ENCODE data around the gene RNF180. TPM values are rescaled to one million over a fixed set of nuclear protein-coding genes. Genes with fewer than 3 reads are reported as not detected.

Gene RNF180
- total and polyA plus RNA-seq, 2 of the 13 experiments (the other 11 are each of a cell fraction or from before 2014, with no cell fraction given) = 0.20 TPM; not detected in 1

DNA sequence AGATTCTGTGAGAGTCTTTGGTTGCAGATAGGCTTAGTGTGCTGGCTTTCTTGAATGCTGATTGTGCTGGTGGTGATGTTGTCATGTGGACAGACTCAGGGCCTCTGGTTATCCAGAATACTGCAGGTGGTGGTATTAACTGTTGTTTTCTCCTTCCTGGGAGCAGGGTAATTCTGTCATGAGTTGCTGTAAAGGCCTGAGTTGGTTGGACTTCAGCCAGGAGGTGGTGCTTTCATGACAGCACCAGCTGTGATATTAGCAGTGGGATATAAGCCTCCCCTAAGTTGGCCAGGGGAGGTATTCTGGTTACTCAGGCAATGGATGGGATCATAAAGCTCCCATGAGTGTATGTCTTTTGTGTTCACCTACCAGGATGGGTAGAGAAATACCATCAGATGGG, 16.4 kb upstream of the RNF180 start:
- intact Hi-C loops (cut with micrococcal nuclease; ENCODE audit: unreplicated experiment) = loop anchor here (5.0 kb wide), 1 partner anchor 463 kb away; no protein-coding TSS in a partner anchor
- Histone ChIP-seq H3K27me3 (ENCODE audit: control insufficient read depth in 1 of 2, insufficient read depth in 2 of 2, low read length in 2 of 2) (no peaks in the 10 kb centered on the region), H3K79me2 (ENCODE audit: insufficient read depth, low read length) (no peaks in the 10 kb centered on the region), H2AFZ (ENCODE audit: low read length) (no peak overlapping the region), H3K4me1 (ENCODE audit: insufficient read depth, low read length) (no peaks in the 10 kb centered on the region), H3K9ac (ENCODE audit: insufficient read depth, low read depth, low read length) (no peak overlapping the region), H3K27ac (ENCODE audit: extremely low read length, insufficient read depth, low read length) (no peak overlapping the region), H3K36me3 (replicated peaks in 1 of 2; ENCODE audit: control insufficient read depth in 1 of 2, insufficient read depth in 2 of 2, low read length in 2 of 2) (no peaks in the 10 kb centered on the region), H4K20me1 (ENCODE audit: insufficient read depth, low read length) (no peaks in the 10 kb centered on the region), H3K9me3 (ENCODE audit: low read length) (no peaks in the 10 kb centered on the region), H3K4me2 (ENCODE audit: low read depth, low read length) (no peak overlapping the region), H3K4me3 (replicated peaks in 1 of 3; ENCODE audit: insufficient read depth in 1 of 3, low read depth in 2 of 3, low read length in 3 of 3) (no peak overlapping the region)
- no TSS peak for BruUV-seq (replicated peaks)
- FAIRE-seq (no peak), DNase-seq (ENCODE audit: low spot score) (no peak), ATAC-seq (no peak)
- in situ Hi-C loops (cut with HindIII; ENCODE audit: extremely low pct_ligation_motif_present, low pct_unique_long_range_greater_than_20kb) = no loop called here
- TF ChIP-seq ADNP (CRISPR knock-in tag; IDR thresholded peaks at IDR 0.05) = no peak
- TF ChIP-seq MAX (IDR thresholded peaks at IDR 0.05) = no peak
- no peak for TF ChIP-seq MXD1 (CRISPR knock-in tag; IDR thresholded peaks at IDR 0.05)
- no peak for TF ChIP-seq RFXANK (CRISPR knock-in tag; IDR thresholded peaks at IDR 0.05)
- TF ChIP-seq, protein P1, sequence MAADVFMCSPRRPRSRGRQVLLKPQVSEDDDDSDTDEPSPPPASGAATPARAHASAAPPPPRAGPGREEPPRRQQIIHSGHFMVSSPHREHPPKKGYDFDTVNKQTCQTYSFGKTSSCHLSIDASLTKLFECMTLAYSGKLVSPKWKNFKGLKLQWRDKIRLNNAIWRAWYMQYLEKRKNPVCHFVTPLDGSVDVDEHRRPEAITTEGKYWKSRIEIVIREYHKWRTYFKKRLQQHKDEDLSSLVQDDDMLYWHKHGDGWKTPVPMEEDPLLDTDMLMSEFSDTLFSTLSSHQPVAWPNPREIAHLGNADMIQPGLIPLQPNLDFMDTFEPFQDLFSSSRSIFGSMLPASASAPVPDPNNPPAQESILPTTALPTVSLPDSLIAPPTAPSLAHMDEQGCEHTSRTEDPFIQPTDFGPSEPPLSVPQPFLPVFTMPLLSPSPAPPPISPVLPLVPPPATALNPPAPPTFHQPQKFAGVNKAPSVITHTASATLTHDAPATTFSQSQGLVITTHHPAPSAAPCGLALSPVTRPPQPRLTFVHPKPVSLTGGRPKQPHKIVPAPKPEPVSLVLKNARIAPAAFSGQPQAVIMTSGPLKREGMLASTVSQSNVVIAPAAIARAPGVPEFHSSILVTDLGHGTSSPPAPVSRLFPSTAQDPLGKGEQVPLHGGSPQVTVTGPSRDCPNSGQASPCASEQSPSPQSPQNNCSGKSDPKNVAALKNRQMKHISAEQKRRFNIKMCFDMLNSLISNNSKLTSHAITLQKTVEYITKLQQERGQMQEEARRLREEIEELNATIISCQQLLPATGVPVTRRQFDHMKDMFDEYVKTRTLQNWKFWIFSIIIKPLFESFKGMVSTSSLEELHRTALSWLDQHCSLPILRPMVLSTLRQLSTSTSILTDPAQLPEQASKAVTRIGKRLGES (CRISPR knock-in tag; IDR thresholded peaks at IDR 0.05; ENCODE audit: borderline replicate concordance) = no peak
- no peak for TF ChIP-seq ZNF704 (CRISPR knock-in tag; IDR thresholded peaks at IDR 0.05; ENCODE audit: borderline replicate concordance)
- TF ChIP-seq ZNF773 (CRISPR knock-in tag; IDR thresholded peaks at IDR 0.05; ENCODE audit: borderline replicate concordance) = no peak
- TF ChIP-seq ZNF564 (CRISPR knock-in tag; IDR thresholded peaks at IDR 0.05) = no peak
- TF ChIP-seq, protein P2, sequence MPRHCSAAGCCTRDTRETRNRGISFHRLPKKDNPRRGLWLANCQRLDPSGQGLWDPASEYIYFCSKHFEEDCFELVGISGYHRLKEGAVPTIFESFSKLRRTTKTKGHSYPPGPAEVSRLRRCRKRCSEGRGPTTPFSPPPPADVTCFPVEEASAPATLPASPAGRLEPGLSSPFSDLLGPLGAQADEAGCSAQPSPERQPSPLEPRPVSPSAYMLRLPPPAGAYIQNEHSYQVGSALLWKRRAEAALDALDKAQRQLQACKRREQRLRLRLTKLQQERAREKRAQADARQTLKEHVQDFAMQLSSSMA (CRISPR knock-in tag; IDR thresholded peaks at IDR 0.05) = no peak
- no peak for TF ChIP-seq FOXC1 (CRISPR knock-in tag; IDR thresholded peaks at IDR 0.05; ENCODE audit: borderline replicate concordance)
- TF ChIP-seq SKI (IDR thresholded peaks at IDR 0.05; ENCODE audit: partially characterized antibody) = no peak
- TF ChIP-seq CREM (IDR thresholded peaks at IDR 0.05) = no peak
- TF ChIP-seq CREM (CRISPR knock-in tag; IDR thresholded peaks at IDR 0.05) = no peak
- TF ChIP-seq ZNF556 (CRISPR knock-in tag; IDR thresholded peaks at IDR 0.05; ENCODE audit: borderline replicate concordance) = no peak
- TF ChIP-seq JUN (CRISPR knock-in tag; IDR thresholded peaks at IDR 0.05) = no peak
- no peak for TF ChIP-seq NFYC (CRISPR knock-in tag; IDR thresholded peaks at IDR 0.05)
- POLR2A ChIA-PET = no interaction called here
- CTCF ChIA-PET (ENCODE audit: low intra/inter-chr PET ratio, low total read pairs) = no interaction called here

Measured in HepG2 (cell line).